Activated CD4-positive, alpha-beta memory T cell treated with anti-CD3 and anti-CD28 coated beads, Interleukin-2, amount 10 ng/mL, durations not matched to agents 7 days and 5 days (primary cell): ENCODE data around the gene B4GALNT4. TPM values are rescaled to one million over a fixed set of nuclear protein-coding genes. Genes with fewer than 3 reads are reported as not detected.
"Not testable (repeated sequence)": the region's sequence is repeated elsewhere in the genome, so short reads cannot be mapped to it uniquely, and the experiment has no call there.

Experiments
- CTCF ChIA-PET: fragments of 350-600 bp; sonication (Branson Sonifier 250); formaldehyde crosslinking; loops from one replicate; lab custom pipeline; 2021; ENCODE audit warnings: antibody characterized with exemption, inconsistent platforms; lab: Charles Lee
- POLR2A ChIA-PET: fragments of 350-600 bp; sonication (Branson Sonifier 250); formaldehyde crosslinking; loops from one replicate; lab custom pipeline; 2021; ENCODE audit warnings: antibody characterized with exemption; lab: Charles Lee
- DNase-seq: peaks from one replicate; pipeline ENCODE4 v3.0.0-alpha.2; 2020
- H3K27ac Mint-ChIP-seq: one replicate; pipeline ENCODE4 v1.8.0; 2021; ENCODE audit warnings: mild to moderate bottlenecking, mixed read lengths
- H3K27me3 Mint-ChIP-seq: one replicate; pipeline ENCODE4 v1.8.0; 2021; ENCODE audit warnings: mixed read lengths
- H3K36me3 Mint-ChIP-seq: one replicate; pipeline ENCODE4 v1.8.0; 2021; ENCODE audit warnings: low read depth, mixed read lengths
- H3K4me1 Mint-ChIP-seq: one replicate; pipeline ENCODE4 v1.8.0; 2021; ENCODE audit warnings: mixed read lengths
- H3K4me3 Mint-ChIP-seq: one replicate; pipeline ENCODE4 v1.8.0; 2021; ENCODE audit warnings: mild to moderate bottlenecking, mixed read lengths
- H3K9me3 Mint-ChIP-seq: one replicate; pipeline ENCODE4 v1.8.0; 2021; ENCODE audit warnings: mixed read lengths
- total RNA-seq, 2 experiments: library from RNA; stranded (reverse); gene quantifications; one replicate each; pipeline ENCODE4 v1.2.3, GENCODE V29; 2021

B4GALNT4 gene
- total RNA-seq, 2 experiments from 2014 or later: 0.23 to 0.53 TPM

DNA sequence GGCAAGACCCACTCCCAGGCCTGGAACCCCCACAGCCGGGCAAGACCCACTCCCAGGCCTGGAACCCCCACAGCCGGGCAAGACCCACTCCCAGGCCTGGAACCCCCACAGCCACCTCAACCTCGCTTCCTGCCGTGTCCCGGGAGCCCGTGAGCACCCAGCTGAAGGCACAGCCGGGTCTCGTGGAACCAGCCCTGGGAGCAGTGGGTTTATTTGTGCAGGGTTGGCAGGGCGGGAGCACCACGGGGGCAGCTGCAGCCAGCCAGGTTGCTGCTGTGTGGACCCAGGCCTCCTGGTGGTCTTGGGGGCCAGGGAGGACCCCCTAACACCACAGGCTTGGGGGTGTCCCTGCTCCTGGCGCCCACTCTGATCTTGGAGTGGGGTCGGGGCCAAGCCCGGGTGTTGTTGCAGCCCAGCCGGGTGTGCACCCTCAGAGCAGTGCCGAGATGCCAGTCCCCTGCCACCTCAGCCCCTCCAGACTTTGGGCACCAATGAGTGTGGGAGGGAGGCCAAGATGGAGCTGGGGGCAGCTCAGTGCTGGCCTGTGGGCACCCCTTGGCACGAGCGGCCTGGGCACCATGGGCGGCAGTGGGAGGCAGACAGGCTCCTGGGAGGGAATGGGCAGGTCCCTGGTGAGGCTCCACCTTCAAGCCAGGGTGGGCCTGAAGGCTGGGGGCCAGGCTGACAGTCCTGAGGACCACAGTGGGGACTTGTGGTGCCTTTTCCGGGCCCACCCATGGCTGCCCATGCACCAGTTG lies 16.5 kb downstream of the B4GALNT4 start:
- peaks cover 6% of the 10 kb centered on the region for H3K9me3 Mint-ChIP-seq
- ChIA-PET POLR2A (no interaction called here), CTCF (no interaction called here)
- no peaks in the 10 kb centered on the region for H3K36me3 Mint-ChIP-seq
- DNase-seq: no peak
- no peak overlapping the region for H3K4me3 Mint-ChIP-seq
- H3K27me3 Mint-ChIP-seq: peaks cover 17% of the 10 kb centered on the region
- H3K27ac Mint-ChIP-seq: no peak overlapping the region
- peaks cover 3% of the 10 kb centered on the region for H3K4me1 Mint-ChIP-seq

DNA sequence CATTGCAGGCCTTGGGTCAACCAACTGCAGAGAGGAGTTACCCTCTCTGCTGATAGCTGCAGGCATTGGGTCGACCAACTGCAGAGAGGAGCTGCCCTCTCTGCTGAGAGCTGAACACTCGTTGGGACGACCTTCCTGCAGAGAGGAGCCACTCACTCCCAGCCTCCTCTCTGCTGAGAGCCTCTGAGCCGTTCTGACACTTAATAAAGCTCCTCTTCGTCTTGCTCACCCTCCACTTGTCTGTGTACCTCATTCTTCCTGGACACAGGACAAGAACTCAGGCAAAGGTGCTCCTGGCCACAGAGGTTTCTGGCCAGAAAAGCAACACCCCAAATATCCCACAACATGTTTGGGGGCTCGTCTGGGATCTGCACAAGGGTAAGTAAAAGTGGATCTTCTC lies 17.2 kb downstream of the B4GALNT4 start:
- H3K4me1 Mint-ChIP-seq: peaks cover 3% of the 10 kb centered on the region
- H3K9me3 Mint-ChIP-seq: peaks cover 6% of the 10 kb centered on the region
- H3K36me3 Mint-ChIP-seq: no peaks in the 10 kb centered on the region
- CTCF ChIA-PET: no interaction called here
- H3K4me3 Mint-ChIP-seq: no peak overlapping the region
- peaks cover 17% of the 10 kb centered on the region for H3K27me3 Mint-ChIP-seq
- DNase-seq: no peak
- no peak overlapping the region for H3K27ac Mint-ChIP-seq
- POLR2A ChIA-PET: no interaction called here

DNA sequence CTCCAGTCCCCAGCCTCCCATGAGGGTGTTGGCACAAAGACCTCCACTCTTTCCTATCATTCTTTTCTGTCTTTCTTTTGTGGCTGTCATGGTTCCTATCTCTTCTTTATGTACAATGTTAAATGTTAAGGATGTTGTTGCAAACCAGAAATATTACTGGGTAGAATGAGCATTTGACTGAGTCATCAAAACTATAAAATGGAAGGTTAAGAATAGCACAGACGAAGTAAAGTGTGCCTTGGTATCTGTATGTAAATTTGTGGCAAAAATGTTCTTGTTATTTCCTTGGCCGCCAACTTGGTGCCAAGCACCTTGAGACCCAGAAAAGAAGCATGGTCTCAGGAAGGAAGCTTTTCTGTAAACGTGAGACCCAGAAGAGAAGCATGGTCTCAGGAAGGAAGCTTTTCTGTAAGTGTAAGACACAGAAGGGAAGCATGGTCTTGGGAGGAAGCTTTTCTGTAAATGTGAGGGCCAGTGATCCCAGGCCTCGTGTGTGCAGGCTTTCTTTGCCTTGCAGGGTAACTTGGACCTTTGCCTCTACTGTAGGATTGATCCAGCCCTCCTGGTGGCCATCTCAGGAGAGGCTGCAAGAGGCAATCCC lies 18.0 kb downstream of the B4GALNT4 start:
- CTCF ChIA-PET: no interaction called here
- Mint-ChIP-seq H3K9me3 (peaks cover 6% of the 10 kb centered on the region), H3K36me3 (no peaks in the 10 kb centered on the region), H3K4me3 (no peak overlapping the region), H3K4me1 (no peaks in the 10 kb centered on the region), H3K27me3 (peaks cover 13% of the 10 kb centered on the region), H3K27ac (no peak overlapping the region)
- POLR2A ChIA-PET: no interaction called here
- no peak for DNase-seq

DNA sequence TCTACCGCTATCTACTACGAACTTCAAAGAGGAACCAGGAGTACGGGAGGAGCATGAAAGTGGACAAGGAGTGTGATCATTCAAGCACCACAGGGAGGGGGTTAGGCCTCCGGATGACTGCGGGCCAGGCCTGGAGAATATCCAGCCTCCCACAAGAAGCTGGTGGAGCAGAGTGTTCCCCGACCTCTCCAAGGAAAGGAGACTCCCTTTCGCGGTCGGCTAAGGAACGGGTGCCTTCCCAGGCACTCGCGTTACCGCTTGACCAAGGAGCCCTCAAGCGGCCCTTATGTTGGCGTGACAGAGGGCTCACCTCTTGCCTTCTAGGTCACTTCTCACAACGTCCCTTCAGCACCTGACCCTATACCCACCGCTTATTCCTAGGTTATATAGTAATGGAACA lies 20.1 kb downstream of the B4GALNT4 start:
- CTCF ChIA-PET, H3K27me3 Mint-ChIP-seq, H3K36me3 Mint-ChIP-seq, H3K27ac Mint-ChIP-seq, H3K4me1 Mint-ChIP-seq, POLR2A ChIA-PET, H3K9me3 Mint-ChIP-seq, DNase-seq, H3K4me3 Mint-ChIP-seq: not testable (repeated sequence)

DNA sequence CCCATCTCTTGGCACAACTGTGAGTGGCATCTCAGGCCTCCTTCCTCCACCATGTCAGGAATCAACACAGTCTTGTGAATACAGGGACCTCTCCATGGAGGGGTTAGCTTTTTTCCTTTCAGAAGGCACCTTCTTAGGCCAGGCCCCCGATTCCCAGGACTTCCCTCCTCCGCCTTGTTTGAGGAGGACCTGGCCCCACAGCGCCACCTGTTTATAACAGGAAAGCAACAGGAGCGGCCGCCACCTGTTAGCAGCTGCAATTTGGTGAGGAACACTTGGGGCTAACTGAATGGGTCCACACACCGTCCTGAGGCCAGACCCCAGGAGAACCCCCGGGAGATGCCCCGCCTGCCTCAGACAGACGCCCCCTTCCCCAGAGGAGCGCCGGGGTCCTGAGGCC lies 20.9 kb downstream of the B4GALNT4 start:
- H3K4me1 Mint-ChIP-seq: peaks cover 1% of the 10 kb centered on the region

DNA sequence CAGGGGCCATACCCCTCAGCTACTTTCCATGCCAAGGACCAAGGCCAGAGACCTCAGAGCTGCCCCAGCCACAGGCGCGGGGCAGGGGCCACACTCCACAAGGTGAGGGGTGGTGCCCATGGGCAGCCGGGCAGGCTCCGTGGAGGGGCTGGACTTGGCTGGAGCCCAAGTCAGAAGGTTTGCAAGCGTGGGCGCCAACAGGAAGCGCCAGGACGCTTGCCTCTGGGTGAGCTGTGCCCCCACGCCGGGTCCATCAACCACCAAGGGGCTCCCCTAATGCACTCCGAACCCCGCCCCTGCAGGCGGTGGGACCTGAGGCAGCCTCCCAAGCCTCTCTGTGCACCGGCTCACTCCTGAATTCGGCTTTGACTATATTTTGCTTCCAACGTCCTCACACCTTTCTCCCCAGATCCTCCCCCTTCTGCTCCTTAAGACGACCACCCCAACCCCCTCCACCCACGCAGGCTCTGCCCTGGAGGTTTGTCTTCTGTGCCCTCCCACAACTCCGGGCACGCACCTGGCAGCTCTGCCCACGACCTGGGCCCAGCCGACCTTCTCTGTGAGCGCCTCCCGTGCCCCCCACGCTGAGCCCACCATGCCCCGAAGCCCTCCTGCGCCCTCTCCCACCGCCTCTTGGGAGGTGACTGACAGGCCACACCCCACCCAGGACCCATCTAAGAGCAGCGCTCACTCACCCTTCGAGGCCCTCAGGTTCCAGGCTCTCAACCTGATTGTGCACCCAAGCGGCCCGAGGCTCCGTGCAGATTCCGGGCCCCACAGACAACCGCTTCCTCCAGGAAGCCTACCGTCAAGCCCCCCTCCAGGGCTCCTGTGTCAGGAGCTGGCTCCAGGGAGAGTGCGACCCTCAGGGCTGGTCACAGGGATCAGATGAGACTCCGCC lies 22.1 kb downstream of the B4GALNT4 start:
- H3K36me3 Mint-ChIP-seq: no peaks in the 10 kb centered on the region
- DNase-seq: no peak
- POLR2A ChIA-PET: no interaction called here
- H3K4me3 Mint-ChIP-seq: no peak overlapping the region
- H3K27me3 Mint-ChIP-seq: peaks cover 10% of the 10 kb centered on the region
- H3K9me3 Mint-ChIP-seq: peaks cover 6% of the 10 kb centered on the region
- no peak overlapping the region for H3K27ac Mint-ChIP-seq
- H3K4me1 Mint-ChIP-seq: peaks cover 1% of the 10 kb centered on the region
- CTCF ChIA-PET: no interaction called here

More for the DNA sequence above, 20.9 kb downstream of the B4GALNT4 start:
- H3K9me3 Mint-ChIP-seq: peaks cover 6% of the 10 kb centered on the region
- no peak overlapping the region for H3K4me3 Mint-ChIP-seq
- H3K36me3 Mint-ChIP-seq: no peaks in the 10 kb centered on the region
- H3K27me3 Mint-ChIP-seq: peaks cover 10% of the 10 kb centered on the region
- ChIA-PET CTCF (no interaction called here), POLR2A (no interaction called here)
- H3K27ac Mint-ChIP-seq: no peak overlapping the region
- no peak for DNase-seq

DNA sequence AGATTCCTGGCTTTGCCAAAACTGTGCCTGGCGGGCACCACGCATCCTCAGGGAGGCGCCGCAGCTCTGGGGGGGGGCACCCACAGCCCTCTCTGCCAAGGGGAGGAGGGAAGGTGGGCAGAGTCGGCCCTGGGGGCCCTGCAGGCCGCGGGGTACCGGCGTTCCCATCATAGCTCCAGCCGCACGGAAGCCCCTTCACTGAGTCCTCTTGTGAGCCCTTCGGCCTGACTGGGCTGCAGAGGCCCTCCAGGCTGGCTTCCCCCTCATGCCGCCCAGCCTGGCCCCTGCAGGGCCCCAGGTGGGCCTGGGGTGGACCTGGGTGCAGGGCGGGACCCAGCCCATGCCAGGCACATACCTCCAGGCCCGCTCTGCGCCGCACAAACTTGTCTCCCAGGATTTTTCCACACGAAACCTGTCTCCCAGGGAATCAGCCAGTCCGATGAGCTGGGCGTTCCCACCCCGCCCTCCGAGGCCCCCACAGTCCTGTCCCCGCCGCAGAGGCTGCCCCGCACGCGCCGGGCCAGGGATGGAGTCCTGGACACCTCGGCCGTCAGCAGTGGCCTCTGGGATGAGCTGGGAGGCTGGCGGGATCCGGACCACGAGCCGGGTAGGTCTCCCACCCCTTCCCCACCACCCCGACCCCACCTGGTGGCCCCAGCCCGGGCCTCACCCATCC lies 22.9 kb downstream of the B4GALNT4 start:
- POLR2A ChIA-PET: no interaction called here
- H3K9me3 Mint-ChIP-seq: no peaks in the 10 kb centered on the region
- H3K4me3 Mint-ChIP-seq: no peak overlapping the region
- H3K27me3 Mint-ChIP-seq: peaks cover 8% of the 10 kb centered on the region
- H3K27ac Mint-ChIP-seq: no peak overlapping the region
- CTCF ChIA-PET: no interaction called here
- DNase-seq: no peak
- H3K36me3 Mint-ChIP-seq: no peaks in the 10 kb centered on the region
- peaks cover 1% of the 10 kb centered on the region for H3K4me1 Mint-ChIP-seq

DNA sequence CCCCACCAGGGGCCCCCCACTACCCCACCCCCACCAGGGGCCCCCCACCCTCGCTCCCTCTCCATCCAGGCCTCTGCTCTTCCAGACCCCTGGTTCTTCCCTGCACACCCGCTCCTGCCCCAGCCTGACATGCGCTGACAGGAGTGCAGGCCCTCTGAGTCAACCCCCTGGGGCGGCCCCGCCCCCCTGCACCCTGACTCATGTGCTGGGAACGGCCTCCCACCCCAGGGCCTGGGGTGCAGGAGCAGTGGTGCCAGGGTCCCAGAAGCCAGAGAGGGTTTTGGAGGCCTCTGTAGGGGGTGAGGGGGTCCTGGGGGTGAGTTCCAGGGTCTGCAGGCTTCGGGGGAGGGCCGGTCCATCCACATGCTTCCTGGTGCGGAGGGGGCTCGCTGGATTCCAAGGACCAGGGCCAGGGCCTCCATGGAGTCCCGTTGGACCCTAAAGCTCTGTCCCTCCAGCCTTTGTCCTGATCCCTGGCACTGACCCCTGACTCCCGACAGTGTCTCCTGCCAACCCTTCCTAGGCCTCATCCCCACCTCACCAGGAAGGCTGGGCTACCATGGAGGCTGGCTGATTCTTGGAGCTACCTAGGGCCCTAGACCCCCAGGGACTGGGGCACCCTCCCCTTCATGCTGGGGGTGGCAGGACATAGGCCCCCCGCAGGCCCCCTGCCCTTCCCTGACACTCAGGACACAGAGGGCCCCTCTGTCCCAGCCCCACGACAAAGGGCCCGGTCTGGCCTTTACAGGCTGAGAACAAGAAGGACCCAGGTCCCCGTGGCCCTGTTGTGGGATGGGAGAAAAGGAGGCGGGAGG lies 24.1 kb downstream of the B4GALNT4 start:
- peaks cover 4% of the 10 kb centered on the region for H3K4me1 Mint-ChIP-seq
- no peaks in the 10 kb centered on the region for H3K9me3 Mint-ChIP-seq
- no peak overlapping the region for H3K4me3 Mint-ChIP-seq
- H3K27ac Mint-ChIP-seq: no peak overlapping the region
- ChIA-PET POLR2A (no interaction called here), CTCF (no interaction called here)
- no peaks in the 10 kb centered on the region for H3K27me3 Mint-ChIP-seq
- DNase-seq: no peak
- no peaks in the 10 kb centered on the region for H3K36me3 Mint-ChIP-seq

DNA sequence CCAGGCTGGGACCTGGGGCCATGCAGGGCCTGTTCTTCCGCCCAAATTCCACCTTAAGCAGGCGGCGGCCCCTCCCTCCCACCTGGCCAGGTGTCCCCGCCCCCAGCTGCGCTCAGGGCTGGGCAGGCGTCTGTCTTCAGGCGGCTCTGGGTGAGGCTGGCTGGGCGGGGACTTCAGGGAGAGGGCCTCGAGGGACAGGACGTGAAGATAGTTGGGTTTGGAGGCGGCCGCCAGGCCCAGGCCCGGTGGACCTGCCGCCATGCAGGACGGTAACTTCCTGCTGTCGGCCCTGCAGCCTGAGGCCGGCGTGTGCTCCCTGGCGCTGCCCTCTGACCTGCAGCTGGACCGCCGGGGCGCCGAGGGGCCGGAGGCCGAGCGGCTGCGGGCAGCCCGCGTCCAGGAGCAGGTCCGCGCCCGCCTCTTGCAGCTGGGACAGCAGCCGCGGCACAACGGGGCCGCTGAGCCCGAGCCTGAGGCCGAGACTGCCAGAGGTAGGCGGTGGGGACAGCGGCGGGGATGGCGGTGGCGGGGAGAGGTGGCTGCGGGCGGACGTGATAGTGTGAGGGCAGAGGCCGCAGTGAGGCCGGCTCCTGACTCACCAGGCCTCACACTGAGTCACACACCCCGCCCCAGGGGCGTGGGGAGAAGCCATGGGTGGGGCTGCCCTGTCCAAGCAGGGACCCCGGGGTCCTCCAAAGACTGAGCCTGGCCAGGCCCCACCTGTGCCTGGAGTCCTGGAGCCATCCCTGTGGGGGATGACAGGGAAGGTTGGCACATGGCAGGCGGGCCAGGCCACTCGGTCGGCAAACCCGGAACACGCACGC lies 24.9 kb downstream of the B4GALNT4 start, which contains the start of gene PKP3:
PKP3 (plus strand) TSS at position 176 of the 824 bp plus-strand sequence; CDS start at position 260, 84 bp downstream.
- H3K9me3 Mint-ChIP-seq: peaks cover 3% of the 10 kb centered on the region
- no peaks in the 10 kb centered on the region for H3K27me3 Mint-ChIP-seq
- peaks cover 4% of the 10 kb centered on the region for H3K4me1 Mint-ChIP-seq
- no peaks in the 10 kb centered on the region for H3K36me3 Mint-ChIP-seq
- ChIA-PET POLR2A (no interaction called here), CTCF (no interaction called here)
- no peak for DNase-seq
- no peak within 1 kb of the TSS for H3K4me3 Mint-ChIP-seq
- no peak within 1 kb of the TSS for H3K27ac Mint-ChIP-seq

DNA sequence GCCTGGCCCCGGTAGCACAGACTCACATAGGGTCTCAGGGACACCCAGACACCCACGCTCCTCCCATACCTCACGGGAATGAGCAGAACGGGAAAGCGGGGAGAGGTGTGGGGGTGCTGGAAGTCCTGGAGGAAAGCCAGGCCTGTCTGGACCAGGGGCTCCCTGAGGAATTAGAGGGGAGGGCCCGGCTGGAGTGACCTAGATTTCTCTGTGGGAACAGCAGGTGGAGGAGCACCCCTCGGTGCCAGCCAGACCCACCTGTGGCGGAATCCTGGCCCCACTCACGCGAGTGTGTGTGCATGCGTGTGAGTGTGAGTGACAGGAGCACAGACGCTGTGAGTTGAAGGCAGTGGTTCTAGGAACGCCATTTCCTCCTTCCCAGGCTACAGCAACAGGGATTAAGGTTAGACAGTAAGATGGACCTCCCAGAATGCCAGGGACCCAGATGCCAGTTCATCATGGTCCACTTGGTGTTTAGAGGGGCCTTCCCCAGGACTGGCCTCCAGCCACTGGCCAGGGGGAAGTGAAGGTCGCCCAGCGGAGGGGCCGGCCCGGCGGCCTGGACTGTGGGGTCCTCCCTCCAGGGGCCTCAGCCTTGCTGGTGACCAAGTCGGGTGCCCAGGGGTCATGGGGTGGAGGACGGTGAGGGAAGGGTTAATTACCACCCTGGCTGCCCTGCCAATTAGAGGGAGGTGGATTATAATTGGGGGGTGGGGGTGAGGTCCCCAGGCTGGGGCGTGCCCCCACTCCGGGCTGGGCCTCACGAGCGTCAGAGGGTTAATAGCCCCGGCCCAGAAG lies 25.8 kb downstream of the B4GALNT4 start:
- POLR2A ChIA-PET: no interaction called here
- no peak overlapping the region for H3K27ac Mint-ChIP-seq
- H3K4me1 Mint-ChIP-seq: peaks cover 4% of the 10 kb centered on the region
- no peak overlapping the region for H3K4me3 Mint-ChIP-seq
- peaks cover 7% of the 10 kb centered on the region for H3K9me3 Mint-ChIP-seq
- no peak for DNase-seq
- no peaks in the 10 kb centered on the region for H3K27me3 Mint-ChIP-seq
- H3K36me3 Mint-ChIP-seq: no peaks in the 10 kb centered on the region
- CTCF ChIA-PET: no interaction called here

DNA sequence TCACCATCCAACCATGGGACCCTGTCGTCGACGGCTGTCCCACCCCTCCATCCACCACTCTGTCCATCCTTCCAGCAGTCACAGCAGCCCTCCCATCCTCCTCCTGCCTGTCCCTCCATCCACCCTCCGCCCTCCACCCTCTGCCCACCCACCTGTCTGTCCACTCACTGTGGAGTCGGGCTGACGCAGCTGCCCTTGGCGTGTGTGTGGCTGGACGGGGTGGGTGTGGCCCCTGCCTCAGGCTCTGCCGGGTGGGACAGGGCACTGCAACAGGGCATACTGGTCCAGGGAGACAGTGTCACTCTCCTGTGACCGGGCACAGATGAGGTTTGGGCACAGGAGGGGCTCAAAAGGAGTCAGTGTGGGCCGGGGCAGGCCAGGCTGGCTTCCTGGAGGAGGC lies 26.6 kb downstream of the B4GALNT4 start:
- ChIA-PET CTCF (interaction anchor here (1.1 to 2.0 kb wide), 2 partner anchors 11 to 145 kb away, joined by 4 to 11 read pairs; no protein-coding TSS in a partner anchor), POLR2A (interaction anchor here (1.2 to 2.0 kb wide), 2 partner anchors 11 to 80 kb away, joined by 4 to 7 read pairs; no protein-coding TSS in a partner anchor)
- H3K9me3 Mint-ChIP-seq: peaks cover 7% of the 10 kb centered on the region
- H3K4me3 Mint-ChIP-seq: no peak overlapping the region
- no peaks in the 10 kb centered on the region for H3K36me3 Mint-ChIP-seq
- H3K27ac Mint-ChIP-seq: no peak overlapping the region
- no peaks in the 10 kb centered on the region for H3K27me3 Mint-ChIP-seq
- DNase-seq: no peak
- peaks cover 4% of the 10 kb centered on the region for H3K4me1 Mint-ChIP-seq
